ENCODE measurements around the gene ACTR2.
"Not testable (repeated sequence)": the region's sequence is repeated elsewhere in the genome, so short reads cannot be mapped to it uniquely, and the experiment has no call there.

ACTR2 gene

DNA sequence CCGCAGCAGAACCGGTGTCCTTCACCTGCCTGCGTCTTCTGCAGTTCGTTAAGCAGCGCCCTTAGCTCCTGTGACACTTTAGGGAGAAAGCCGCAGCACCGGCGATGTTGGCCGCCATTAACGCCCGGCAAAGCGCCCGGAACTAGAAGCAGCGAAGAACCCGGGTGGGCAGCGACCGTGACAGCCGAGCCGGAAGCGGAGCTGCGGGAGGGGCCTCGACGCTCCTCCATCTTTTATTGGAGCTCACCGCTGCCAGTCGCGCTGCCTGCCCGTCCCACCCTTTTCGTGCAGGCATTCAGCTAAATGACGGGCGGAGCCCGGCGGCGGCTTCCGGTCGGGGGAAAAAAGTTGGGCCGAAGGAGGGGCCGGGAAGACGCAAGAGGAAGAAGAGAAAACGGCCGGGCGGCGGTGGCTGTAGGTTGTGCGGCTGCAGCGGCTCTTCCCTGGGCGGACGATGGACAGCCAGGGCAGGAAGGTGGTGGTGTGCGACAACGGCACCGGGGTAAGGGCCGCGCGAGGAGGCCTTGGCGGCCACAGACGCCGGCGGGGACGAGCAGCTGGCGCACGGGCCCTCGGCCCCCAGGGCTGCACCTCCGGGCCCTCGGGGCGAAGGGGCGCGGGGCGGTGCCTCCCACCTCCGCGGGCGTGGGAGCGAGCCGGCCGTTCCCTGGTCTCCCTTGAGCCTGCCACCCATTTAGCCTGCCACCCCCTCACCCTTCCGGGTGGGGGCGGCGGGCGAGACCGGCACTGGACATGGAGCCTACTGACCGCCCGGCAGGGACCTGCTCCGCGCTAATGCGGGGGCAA lies at the start of gene ACTR2:
Gene ACTR2, plus strand, starts transcription at position 376 of the 807 bp plus-strand sequence. Its CDS starts 79 bp downstream, at position 455.
- H3K4me3 ChIP-seq (ENCODE audit: low read depth, low read length) = peak within 1 kb of the TSS; percentile 99
- DNase-seq (ENCODE audit: low read depth) = peak; percentile 99
- TF ChIP-seq, protein P1, sequence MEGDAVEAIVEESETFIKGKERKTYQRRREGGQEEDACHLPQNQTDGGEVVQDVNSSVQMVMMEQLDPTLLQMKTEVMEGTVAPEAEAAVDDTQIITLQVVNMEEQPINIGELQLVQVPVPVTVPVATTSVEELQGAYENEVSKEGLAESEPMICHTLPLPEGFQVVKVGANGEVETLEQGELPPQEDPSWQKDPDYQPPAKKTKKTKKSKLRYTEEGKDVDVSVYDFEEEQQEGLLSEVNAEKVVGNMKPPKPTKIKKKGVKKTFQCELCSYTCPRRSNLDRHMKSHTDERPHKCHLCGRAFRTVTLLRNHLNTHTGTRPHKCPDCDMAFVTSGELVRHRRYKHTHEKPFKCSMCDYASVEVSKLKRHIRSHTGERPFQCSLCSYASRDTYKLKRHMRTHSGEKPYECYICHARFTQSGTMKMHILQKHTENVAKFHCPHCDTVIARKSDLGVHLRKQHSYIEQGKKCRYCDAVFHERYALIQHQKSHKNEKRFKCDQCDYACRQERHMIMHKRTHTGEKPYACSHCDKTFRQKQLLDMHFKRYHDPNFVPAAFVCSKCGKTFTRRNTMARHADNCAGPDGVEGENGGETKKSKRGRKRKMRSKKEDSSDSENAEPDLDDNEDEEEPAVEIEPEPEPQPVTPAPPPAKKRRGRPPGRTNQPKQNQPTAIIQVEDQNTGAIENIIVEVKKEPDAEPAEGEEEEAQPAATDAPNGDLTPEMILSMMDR (IDR thresholded peaks at IDR 0.05; ENCODE audit: low read depth, low read length) = no peak
- TF ChIP-seq POLR2A (IDR thresholded peaks at IDR 0.05; ENCODE audit: extremely low read depth, insufficient read length) (peak; percentile 81), MYC (IDR thresholded peaks at IDR 0.05; ENCODE audit: low read depth, low read length) (no peak)
- TF ChIP-seq, protein P2, sequence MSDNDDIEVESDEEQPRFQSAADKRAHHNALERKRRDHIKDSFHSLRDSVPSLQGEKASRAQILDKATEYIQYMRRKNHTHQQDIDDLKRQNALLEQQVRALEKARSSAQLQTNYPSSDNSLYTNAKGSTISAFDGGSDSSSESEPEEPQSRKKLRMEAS (IDR thresholded peaks at IDR 0.05; ENCODE audit: low read depth, low read length) = no peak

DNA sequence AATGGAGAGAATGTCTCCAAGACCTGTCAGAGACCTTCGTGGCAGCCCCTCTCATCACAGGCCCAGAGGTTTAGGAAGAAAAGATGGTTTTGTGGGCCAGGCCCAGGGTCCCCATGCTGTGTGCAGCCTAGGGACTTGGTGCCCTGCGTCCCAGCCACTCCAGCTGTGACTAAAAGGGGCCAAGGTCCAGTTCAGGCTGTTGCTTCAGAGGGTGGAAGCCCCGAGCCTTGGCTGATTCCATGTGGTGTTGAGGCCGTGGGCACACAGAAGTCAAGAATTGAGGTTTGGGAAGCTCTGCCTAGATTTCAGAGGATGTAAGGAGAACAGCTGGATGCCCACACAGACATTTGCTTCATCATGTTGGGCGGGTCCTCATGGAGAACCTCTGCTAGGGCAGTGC lies 45.1 kb upstream of the ACTR2 start:
- TF ChIP-seq, protein P1 (IDR thresholded peaks at IDR 0.05; ENCODE audit: low read depth, low read length) = no peak
- no peak for TF ChIP-seq POLR2A (IDR thresholded peaks at IDR 0.05; ENCODE audit: extremely low read depth, insufficient read length)
- no peak for TF ChIP-seq MYC (IDR thresholded peaks at IDR 0.05; ENCODE audit: low read depth, low read length)
- TF ChIP-seq, protein P2 (IDR thresholded peaks at IDR 0.05; ENCODE audit: low read depth, low read length) = no peak
- no peak overlapping the region for H3K4me3 ChIP-seq (ENCODE audit: low read depth, low read length)
- DNase-seq (ENCODE audit: low read depth) = no peak

DNA sequence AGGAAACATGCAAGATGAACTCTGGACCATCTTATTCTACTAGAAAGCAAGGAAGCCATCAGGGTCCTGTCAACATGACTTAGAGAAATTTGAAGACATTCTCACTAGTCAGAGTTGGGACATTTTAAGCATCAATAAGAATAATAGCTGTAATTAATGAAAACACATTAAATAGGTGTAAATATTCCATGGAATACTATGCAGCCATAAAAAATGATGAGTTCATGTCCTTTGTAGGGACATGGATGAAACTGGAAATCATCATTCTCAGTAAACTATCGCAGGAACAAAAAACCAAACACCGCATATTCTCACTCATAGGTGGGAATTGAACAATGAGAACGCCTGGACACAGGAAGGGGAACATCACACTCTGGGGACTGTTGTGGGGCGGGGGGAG lies 44.2 kb upstream of the ACTR2 start:
- H3K4me3 ChIP-seq (ENCODE audit: low read depth, low read length); DNase-seq (ENCODE audit: low read depth): not testable (repeated sequence)

DNA sequence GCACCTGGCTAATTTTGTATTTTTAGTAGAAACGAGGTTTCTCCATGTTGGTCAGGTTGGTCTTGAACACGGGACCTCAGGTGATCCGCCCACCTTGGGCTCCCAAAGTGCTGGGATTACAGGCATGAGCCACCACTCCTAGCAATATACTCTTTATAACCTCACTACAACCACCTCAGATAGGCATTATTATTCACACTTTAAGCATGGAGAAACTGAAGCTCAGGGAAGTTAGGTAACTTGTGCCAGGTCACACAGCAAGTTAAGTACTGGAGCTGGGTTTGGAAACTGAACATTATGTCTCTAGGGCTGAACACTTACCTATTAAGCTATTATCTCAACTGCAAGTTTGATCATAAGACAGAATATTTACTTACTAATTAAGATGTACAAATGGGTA lies 42.6 kb upstream of the ACTR2 start:
- no peak overlapping the region for H3K4me3 ChIP-seq (ENCODE audit: low read depth, low read length)
- no peak for DNase-seq (ENCODE audit: low read depth)
- TF ChIP-seq MYC (IDR thresholded peaks at IDR 0.05; ENCODE audit: low read depth, low read length) (no peak), POLR2A (IDR thresholded peaks at IDR 0.05; ENCODE audit: extremely low read depth, insufficient read length) (no peak)
- TF ChIP-seq, protein P2 (IDR thresholded peaks at IDR 0.05; ENCODE audit: low read depth, low read length) = no peak
- TF ChIP-seq, protein P1 (IDR thresholded peaks at IDR 0.05; ENCODE audit: low read depth, low read length) = no peak

DNA sequence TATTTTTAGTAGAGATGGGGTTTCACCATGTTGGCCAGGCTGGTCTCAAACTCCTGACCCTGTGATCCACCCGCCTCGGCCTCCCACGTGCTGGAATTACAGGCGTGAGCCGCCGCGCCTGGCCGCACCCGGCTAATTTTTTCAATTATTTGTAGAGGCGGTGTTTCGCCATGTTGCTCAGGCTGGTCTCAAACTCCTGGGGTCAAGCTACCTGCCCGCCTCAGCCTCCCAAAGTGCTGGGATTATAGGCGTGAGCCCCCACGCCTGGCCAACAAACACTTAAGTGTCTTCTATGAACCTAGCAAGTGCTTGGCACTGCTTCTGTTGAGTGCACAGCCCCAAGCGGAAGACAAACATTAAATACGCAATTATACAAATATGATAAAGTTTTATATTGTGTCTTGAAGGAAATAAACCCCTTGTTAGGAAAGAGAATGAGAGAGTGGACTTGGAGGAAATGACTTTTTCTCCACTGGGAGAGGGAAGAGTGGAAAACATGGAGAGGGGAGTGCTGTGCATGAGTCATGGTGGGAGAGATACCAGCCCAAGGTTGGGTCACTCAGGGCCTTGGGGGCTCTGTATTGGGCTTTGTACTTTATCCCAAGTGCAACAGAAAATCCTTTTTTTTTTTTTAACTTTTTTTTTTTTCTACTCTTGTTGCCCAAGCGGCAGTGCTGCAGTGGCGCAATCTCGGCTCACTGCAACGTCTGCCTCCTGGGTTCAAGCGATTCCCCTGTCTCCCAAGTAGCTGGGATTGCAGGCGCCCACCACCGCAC lies 41.4 kb upstream of the ACTR2 start:
- peak; percentile 31 for DNase-seq (ENCODE audit: low read depth)
- TF ChIP-seq, protein P2 (IDR thresholded peaks at IDR 0.05; ENCODE audit: low read depth, low read length) = no peak
- TF ChIP-seq, protein P1 (IDR thresholded peaks at IDR 0.05; ENCODE audit: low read depth, low read length) = no peak
- TF ChIP-seq POLR2A (IDR thresholded peaks at IDR 0.05; ENCODE audit: extremely low read depth, insufficient read length) (no peak), MYC (IDR thresholded peaks at IDR 0.05; ENCODE audit: low read depth, low read length) (no peak)
- no peak overlapping the region for H3K4me3 ChIP-seq (ENCODE audit: low read depth, low read length)
